SU-DHL-6 (cell line): ENCODE results near the gene CETP.

ENCODE experiments used
- EZH2phosphoT487 ChIP-seq: fragments of 200-600 bp; sonication (generic), shearing (Covaris generic); conservative IDR thresholded peaks from 2 replicates; pipeline ENCODE4 v1.6.1; 2018; ENCODE audit warnings: mild to moderate bottlenecking, antibody characterized with exemption, low read length, moderate library complexity, mixed read lengths
- TF ChIP-seq, protein P1 (sequence below): fragments of 200-600 bp; sonication (generic); IDR thresholded peaks from one replicate; pipeline ENCODE4 v1.5.1; 2017; ENCODE audit warnings: antibody characterized with exemption, mild to moderate bottlenecking, low read length, moderate library complexity; ENCODE audit not compliant: insufficient read depth, poor library complexity, severe bottlenecking

DNA sequence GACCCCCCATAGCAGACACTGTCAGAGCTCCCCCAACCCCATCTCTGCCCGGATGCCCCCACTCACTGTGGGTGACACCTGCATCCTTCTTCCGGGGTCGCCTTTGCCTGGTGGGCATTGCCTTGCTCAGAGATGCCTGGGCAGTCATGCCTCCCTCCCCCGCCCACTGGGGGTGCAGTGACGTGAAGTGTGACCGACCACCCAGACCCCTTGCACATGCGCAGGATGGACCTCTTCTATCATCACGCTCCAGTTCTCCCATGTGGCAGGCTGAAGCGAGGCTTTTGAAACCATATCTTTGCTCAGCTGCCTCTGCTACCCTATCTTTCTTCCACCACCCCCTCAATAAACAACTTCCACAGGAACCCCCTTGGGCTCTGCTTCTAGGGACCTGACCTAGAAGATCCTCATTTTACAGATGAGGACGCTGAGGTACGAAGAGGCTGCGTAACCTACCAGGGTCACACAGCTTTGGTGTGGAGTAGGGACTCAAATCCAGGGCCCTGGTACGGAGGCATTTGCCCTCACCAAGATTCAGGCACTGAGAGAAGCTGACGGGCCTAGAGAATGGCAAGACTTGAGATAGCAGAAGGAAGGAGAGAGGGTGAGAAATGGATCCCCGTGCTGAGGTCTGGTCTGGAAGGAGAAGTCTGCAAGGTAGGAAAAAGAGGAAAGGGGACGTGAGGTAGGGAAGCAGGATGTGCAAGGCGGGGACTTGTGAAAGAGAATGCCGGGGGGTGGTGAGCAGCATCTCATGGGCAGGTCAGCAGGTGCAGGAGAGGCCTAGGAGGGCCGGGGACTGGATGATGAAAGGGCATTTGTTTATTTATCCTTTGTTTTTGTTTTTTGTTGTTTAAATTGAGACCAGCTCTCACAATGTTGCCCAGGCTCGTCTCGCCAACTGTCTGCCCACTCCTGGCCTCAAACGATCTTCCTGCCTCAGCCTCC, 42.0 kb downstream of the CETP start:
- TF ChIP-seq, protein P1, sequence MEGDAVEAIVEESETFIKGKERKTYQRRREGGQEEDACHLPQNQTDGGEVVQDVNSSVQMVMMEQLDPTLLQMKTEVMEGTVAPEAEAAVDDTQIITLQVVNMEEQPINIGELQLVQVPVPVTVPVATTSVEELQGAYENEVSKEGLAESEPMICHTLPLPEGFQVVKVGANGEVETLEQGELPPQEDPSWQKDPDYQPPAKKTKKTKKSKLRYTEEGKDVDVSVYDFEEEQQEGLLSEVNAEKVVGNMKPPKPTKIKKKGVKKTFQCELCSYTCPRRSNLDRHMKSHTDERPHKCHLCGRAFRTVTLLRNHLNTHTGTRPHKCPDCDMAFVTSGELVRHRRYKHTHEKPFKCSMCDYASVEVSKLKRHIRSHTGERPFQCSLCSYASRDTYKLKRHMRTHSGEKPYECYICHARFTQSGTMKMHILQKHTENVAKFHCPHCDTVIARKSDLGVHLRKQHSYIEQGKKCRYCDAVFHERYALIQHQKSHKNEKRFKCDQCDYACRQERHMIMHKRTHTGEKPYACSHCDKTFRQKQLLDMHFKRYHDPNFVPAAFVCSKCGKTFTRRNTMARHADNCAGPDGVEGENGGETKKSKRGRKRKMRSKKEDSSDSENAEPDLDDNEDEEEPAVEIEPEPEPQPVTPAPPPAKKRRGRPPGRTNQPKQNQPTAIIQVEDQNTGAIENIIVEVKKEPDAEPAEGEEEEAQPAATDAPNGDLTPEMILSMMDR = no peak
- no peak for TF ChIP-seq EZH2phosphoT487
